ENCODE results near the gene ARL15. TPM values are rescaled to one million over a fixed set of nuclear protein-coding genes. Genes with fewer than 3 reads are reported as not detected.

Gene ARL15
- total and polyA plus RNA-seq, 4 donors: 5.0 to 24.8 (median 13.3) TPM

DNA sequence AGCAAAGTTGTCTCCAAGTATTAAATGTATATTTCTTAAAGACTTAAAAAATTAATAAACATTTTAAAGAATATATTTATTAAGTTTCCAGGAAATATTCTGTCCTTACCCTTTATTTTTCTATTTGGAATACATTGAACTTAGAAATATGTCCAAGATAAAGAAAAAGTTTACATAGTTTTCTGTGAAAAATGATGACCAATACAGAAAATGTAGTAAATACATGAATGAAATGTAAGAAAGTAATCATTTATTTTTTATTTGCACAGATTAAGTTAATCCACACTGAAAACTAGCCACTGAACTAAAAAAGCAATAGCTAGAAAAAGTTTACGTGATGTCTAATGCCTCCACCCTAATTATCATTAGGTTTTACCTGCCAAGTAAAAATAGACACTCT is 273.2 kb downstream of the ARL15 start:
- H3K27ac ChIP-seq (ENCODE audit: low read depth in 1 of 2, low read length in 2 of 2): no peak overlapping the region
- H3K36me3 ChIP-seq (ENCODE audit: control insufficient read depth in 4 of 4, insufficient read depth in 3 of 4, low read depth in 1 of 4, low read length in 3 of 4): no peaks in the 10 kb centered on the region
- H3K4me1 ChIP-seq (ENCODE audit: control insufficient read depth in 4 of 4, insufficient read depth in 4 of 4, low read length in 3 of 4): peaks cover 0 to 1% (median 0%) of the 10 kb centered on the region in 4 donors
- 100% methylated on average over 1 of the region's 1 CpG for WGBS
- H3K4me3 ChIP-seq (ENCODE audit: low read depth in 1 of 3, low read length in 3 of 3): no peak overlapping the region
- H3K9ac ChIP-seq (ENCODE audit: low read depth in 1 of 2, low read length in 2 of 2): no peak overlapping the region
- no peaks in the 10 kb centered on the region for H3K27me3 ChIP-seq (ENCODE audit: control insufficient read depth in 4 of 4, insufficient read depth in 4 of 4, low read length in 3 of 4)
- TF ChIP-seq EGR1 (IDR thresholded peaks at IDR 0.05; ENCODE audit: low read depth in 2 of 2) (no peak), CTCF (IDR thresholded peaks at IDR 0.05; ENCODE audit: low read depth, low read length, missing input control) (no peak), HNF4G (IDR thresholded peaks at IDR 0.05) (no peak)
- H3K9me3 ChIP-seq (ENCODE audit: control insufficient read depth in 4 of 4, low read length in 3 of 4): no peaks in the 10 kb centered on the region
- no peak for DNase-seq (ENCODE audit: low spot score)

DNA sequence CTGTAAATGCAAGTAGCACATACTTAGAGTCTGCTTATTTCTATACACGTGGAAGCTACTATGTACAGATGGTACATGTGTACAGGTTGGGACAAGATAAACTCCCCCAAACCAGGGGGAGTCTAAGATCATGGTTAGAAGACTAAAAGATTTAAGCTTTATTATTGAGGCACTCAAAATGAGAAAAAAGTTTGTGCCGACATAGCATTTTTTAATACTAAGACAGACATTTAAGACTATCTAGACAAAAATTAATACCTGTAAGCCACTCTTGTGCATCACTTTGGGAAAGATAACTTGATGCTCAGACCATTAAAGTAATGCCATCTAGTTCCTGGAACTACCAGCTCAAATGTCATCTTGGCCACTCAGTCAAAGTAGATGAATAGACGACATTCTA is 279.4 kb downstream of the ARL15 start:
- WGBS: 98% methylated on average over 3 of the region's 3 CpGs
- Histone ChIP-seq H3K4me3 (ENCODE audit: low read depth in 1 of 3, low read length in 3 of 3) (no peak overlapping the region), H3K9ac (ENCODE audit: low read depth in 1 of 2, low read length in 2 of 2) (no peak overlapping the region), H3K27ac (ENCODE audit: low read depth in 1 of 2, low read length in 2 of 2) (no peak overlapping the region), H3K4me1 (ENCODE audit: control insufficient read depth in 4 of 4, insufficient read depth in 4 of 4, low read length in 3 of 4) (no peaks in the 10 kb centered on the region), H3K9me3 (ENCODE audit: control insufficient read depth in 4 of 4, low read length in 3 of 4) (no peaks in the 10 kb centered on the region), H3K36me3 (ENCODE audit: control insufficient read depth in 4 of 4, insufficient read depth in 3 of 4, low read depth in 1 of 4, low read length in 3 of 4) (no peaks in the 10 kb centered on the region), H3K27me3 (ENCODE audit: control insufficient read depth in 4 of 4, insufficient read depth in 4 of 4, low read length in 3 of 4) (no peaks in the 10 kb centered on the region)
- TF ChIP-seq, protein P1, sequence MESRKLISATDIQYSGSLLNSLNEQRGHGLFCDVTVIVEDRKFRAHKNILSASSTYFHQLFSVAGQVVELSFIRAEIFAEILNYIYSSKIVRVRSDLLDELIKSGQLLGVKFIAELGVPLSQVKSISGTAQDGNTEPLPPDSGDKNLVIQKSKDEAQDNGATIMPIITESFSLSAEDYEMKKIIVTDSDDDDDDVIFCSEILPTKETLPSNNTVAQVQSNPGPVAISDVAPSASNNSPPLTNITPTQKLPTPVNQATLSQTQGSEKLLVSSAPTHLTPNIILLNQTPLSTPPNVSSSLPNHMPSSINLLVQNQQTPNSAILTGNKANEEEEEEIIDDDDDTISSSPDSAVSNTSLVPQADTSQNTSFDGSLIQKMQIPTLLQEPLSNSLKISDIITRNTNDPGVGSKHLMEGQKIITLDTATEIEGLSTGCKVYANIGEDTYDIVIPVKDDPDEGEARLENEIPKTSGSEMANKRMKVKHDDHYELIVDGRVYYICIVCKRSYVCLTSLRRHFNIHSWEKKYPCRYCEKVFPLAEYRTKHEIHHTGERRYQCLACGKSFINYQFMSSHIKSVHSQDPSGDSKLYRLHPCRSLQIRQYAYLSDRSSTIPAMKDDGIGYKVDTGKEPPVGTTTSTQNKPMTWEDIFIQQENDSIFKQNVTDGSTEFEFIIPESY (IDR thresholded peaks at IDR 0.05): no peak
- no peak for DNase-seq (ENCODE audit: low spot score)

DNA sequence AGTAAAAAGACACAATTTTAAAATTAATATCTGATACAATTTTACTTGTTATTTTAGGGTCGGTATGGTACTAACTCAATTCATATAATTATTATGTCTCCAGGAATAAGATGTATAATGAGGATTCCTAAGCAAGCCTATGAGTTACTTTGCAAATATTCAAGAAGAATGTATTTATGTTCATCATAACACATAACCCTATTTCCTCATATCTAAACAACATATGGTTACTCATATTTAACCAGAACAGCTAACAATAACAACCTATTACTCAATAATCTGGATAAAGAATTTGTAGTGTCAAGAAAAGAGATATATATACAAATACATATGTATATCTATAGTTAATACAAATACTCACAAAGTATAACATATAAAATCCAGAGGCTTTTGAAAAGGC is 285.9 kb downstream of the ARL15 start:
- Histone ChIP-seq H3K27ac (ENCODE audit: low read depth in 1 of 2, low read length in 2 of 2) (no peak overlapping the region), H3K9ac (ENCODE audit: low read depth in 1 of 2, low read length in 2 of 2) (no peak overlapping the region), H3K27me3 (ENCODE audit: control insufficient read depth in 4 of 4, insufficient read depth in 4 of 4, low read length in 3 of 4) (no peaks in the 10 kb centered on the region), H3K36me3 (ENCODE audit: control insufficient read depth in 4 of 4, insufficient read depth in 3 of 4, low read depth in 1 of 4, low read length in 3 of 4) (no peaks in the 10 kb centered on the region), H3K4me3 (ENCODE audit: low read depth in 1 of 3, low read length in 3 of 3) (no peak overlapping the region), H3K4me1 (ENCODE audit: control insufficient read depth in 4 of 4, insufficient read depth in 4 of 4, low read length in 3 of 4) (peaks cover 0 to 4% (median 0%) of the 10 kb centered on the region in 4 donors), H3K9me3 (ENCODE audit: control insufficient read depth in 4 of 4, low read length in 3 of 4) (no peaks in the 10 kb centered on the region)
- TF ChIP-seq EGR1 (IDR thresholded peaks at IDR 0.05; ENCODE audit: low read depth in 2 of 2) (no peak), CTCF (IDR thresholded peaks at IDR 0.05; ENCODE audit: low read depth, low read length, missing input control) (no peak), HNF4G (IDR thresholded peaks at IDR 0.05) (no peak), FOXA2 (IDR thresholded peaks at IDR 0.05) (no peak), JUND (IDR thresholded peaks at IDR 0.05) (no peak), RAD21 (IDR thresholded peaks at IDR 0.05) (no peak), MAX (IDR thresholded peaks at IDR 0.05) (no peak), HNF4A (conservative IDR thresholded peaks at IDR 0.05) (no peak), FOXA1 (IDR thresholded peaks at IDR 0.05) (no peak)
- TF ChIP-seq, protein P1 (IDR thresholded peaks at IDR 0.05): no peak
- DNase-seq (ENCODE audit: low spot score): no peak
- WGBS: 94% methylated on average over 1 of the region's 1 CpG

Measured in liver (tissue), 9 donors.